ENCODE measurements around the gene LILRA1.
"Not testable (repeated sequence)": the region's sequence is repeated elsewhere in the genome, so short reads cannot be mapped to it uniquely, and the experiment has no call there.

- not testable (repeated sequence) for TF ChIP-seq CTCF (IDR thresholded peaks at IDR 0.05; ENCODE audit: insufficient read depth, low read length, poor library complexity, severe bottlenecking); EZH2phosphoT487 (conservative IDR thresholded peaks at IDR 0.05; ENCODE audit: low read length)
Observed at GRCh38 chr19:54593445-54593844, at the start of gene LILRA1.
